ENCODE results near the gene PITPNM3. TPM values are rescaled to one million over a fixed set of nuclear protein-coding genes. Genes with fewer than 3 reads are reported as not detected.
A peak's percentile ranks its signal among the peaks of the same experiment; 100 is the strongest.

The PITPNM3 gene
- total RNA-seq, 1 donor from 2014 or later: 2.8 TPM

GRCh38 chr17:6473128-6473767 is 83.1 kb downstream of the PITPNM3 start:
- Mint-ChIP-seq H3K9me3 (ENCODE audit: low read depth) (no peaks in the 10 kb centered on the region), H3K36me3 (ENCODE audit: insufficient read depth) (no peaks in the 10 kb centered on the region), H3K4me3 (ENCODE audit: low read depth) (no peak overlapping the region), H3K4me1 (ENCODE audit: low read depth) (peaks cover 7% of the 10 kb centered on the region), H3K27ac (peak overlapping the region; percentile 10), H3K27me3 (no peaks in the 10 kb centered on the region)
- DNase-seq (ENCODE audit: low spot score, unreplicated experiment): peak; percentile 75
- peak; percentile 92 for TF ChIP-seq CTCF (IDR thresholded peaks at IDR 0.05; ENCODE audit: unreplicated experiment)

- DNase-seq (ENCODE audit: low spot score, unreplicated experiment): no peak
- no peaks in the 10 kb centered on the region for H3K27me3 Mint-ChIP-seq
- no peak overlapping the region for H3K27ac Mint-ChIP-seq
- peaks cover 2% of the 10 kb centered on the region for H3K36me3 Mint-ChIP-seq (ENCODE audit: insufficient read depth)
- no peaks in the 10 kb centered on the region for H3K9me3 Mint-ChIP-seq (ENCODE audit: low read depth)
- no peak overlapping the region for H3K4me3 Mint-ChIP-seq (ENCODE audit: low read depth)
- no peak for TF ChIP-seq CTCF (IDR thresholded peaks at IDR 0.05; ENCODE audit: unreplicated experiment)
- H3K4me1 Mint-ChIP-seq (ENCODE audit: low read depth): peaks cover 7% of the 10 kb centered on the region
These were observed 83.8 kb downstream of the PITPNM3 start for GRCh38 chr17:6472517-6472916.

- Mint-ChIP-seq H3K36me3 (ENCODE audit: insufficient read depth) (peaks cover 2% of the 10 kb centered on the region), H3K4me1 (ENCODE audit: low read depth) (peaks cover 7% of the 10 kb centered on the region), H3K9me3 (ENCODE audit: low read depth) (no peaks in the 10 kb centered on the region), H3K27ac (no peak overlapping the region), H3K4me3 (ENCODE audit: low read depth) (no peak overlapping the region), H3K27me3 (no peaks in the 10 kb centered on the region)
- no peak for DNase-seq (ENCODE audit: low spot score, unreplicated experiment)
- TF ChIP-seq CTCF (IDR thresholded peaks at IDR 0.05; ENCODE audit: unreplicated experiment): no peak
These were observed 84.6 kb downstream of the PITPNM3 start for GRCh38 chr17:6471531-6472465.

- Mint-ChIP-seq H3K27me3 (no peaks in the 10 kb centered on the region), H3K27ac (no peak overlapping the region), H3K9me3 (ENCODE audit: low read depth) (peaks cover 3% of the 10 kb centered on the region), H3K4me1 (ENCODE audit: low read depth) (peaks cover 7% of the 10 kb centered on the region), H3K36me3 (ENCODE audit: insufficient read depth) (peaks cover 6% of the 10 kb centered on the region), H3K4me3 (ENCODE audit: low read depth) (no peak overlapping the region)
- DNase-seq (ENCODE audit: low spot score, unreplicated experiment): no peak
- TF ChIP-seq CTCF (IDR thresholded peaks at IDR 0.05; ENCODE audit: unreplicated experiment): no peak
These were observed 85.4 kb downstream of the PITPNM3 start for GRCh38 chr17:6470751-6471521.

- peaks cover 6% of the 10 kb centered on the region for H3K36me3 Mint-ChIP-seq (ENCODE audit: insufficient read depth)
- TF ChIP-seq CTCF (IDR thresholded peaks at IDR 0.05; ENCODE audit: unreplicated experiment): no peak
- H3K4me1 Mint-ChIP-seq (ENCODE audit: low read depth): peaks cover 7% of the 10 kb centered on the region
- H3K27me3 Mint-ChIP-seq: no peaks in the 10 kb centered on the region
- no peak for DNase-seq (ENCODE audit: low spot score, unreplicated experiment)
- peaks cover 3% of the 10 kb centered on the region for H3K9me3 Mint-ChIP-seq (ENCODE audit: low read depth)
- H3K4me3 Mint-ChIP-seq (ENCODE audit: low read depth): no peak overlapping the region
- no peak overlapping the region for H3K27ac Mint-ChIP-seq
These were observed 86.1 kb downstream of the PITPNM3 start for GRCh38 chr17:6470146-6470718.
